GM21360 (cell line): ENCODE measurements around the gene UPK2.

ENCODE experiments used
- ATAC-seq: cut with Tn5 transposase; IDR thresholded peaks from one replicate; pipeline ENCODE4 v1.9.1; 2021; ENCODE audit warnings: mild to moderate bottlenecking, moderate library complexity; ENCODE audit not compliant: unreplicated experiment

Gene UPK2

DNA sequence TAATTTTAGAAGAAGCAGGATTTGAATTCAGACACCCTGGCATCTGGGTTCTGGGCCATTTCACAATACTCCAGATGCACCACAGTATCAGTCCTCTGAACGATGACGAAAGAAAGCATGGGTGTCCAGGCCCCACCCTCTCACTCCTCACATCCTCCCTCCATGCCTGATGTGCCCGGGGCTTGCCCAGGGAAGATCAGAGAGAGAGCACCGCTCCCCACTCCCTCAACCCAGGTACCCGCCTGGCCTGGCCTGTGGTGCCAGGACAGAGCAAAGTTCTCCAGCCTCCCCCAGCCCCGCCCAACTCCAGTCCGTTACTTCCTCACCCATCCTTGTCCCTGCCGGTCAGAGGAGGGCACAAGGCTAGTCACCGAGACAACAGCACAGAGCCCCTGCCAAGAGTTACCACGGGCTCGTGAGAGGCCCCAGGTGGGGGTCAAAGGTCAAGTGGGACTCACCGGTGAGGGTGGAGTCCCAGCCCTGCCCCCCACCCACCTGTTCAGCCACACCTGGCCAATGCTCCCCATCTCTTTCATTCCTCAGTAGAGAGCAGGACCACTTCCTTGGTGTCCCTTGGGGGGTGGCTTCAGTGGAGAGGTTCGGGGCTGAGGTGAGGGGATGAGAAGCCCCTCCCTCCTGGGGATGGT, 38.5 kb upstream of the UPK2 start:
- ATAC-seq, result no peak

DNA sequence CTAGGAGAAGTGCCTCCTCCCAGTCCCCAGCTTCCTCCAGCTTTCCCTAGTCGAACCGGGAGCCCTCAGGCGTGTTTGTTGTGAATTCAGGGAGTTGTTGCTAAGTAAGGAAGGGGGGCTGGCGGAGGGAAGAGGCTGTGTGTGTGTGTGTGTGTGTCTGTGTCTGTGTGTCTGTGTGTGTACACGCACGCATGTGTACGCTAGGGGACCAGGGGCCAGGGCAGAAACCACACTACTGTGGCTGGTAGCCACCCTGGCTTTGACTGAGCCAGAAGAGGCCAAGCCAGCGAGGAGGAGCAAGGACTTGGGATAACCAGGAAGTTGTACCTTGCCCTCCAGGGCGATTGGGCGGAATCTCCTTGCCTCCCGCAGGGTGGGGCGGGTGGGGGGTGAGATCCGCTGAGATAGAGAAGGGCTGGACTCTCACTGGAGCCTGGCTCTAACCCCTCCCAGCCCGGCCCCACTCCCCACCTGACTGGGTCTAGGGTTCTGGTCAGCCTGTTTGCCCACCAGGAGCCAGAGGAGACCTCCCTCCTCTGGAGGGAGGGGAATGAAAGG, 37.9 kb upstream of the UPK2 start:
- no peak for ATAC-seq

DNA sequence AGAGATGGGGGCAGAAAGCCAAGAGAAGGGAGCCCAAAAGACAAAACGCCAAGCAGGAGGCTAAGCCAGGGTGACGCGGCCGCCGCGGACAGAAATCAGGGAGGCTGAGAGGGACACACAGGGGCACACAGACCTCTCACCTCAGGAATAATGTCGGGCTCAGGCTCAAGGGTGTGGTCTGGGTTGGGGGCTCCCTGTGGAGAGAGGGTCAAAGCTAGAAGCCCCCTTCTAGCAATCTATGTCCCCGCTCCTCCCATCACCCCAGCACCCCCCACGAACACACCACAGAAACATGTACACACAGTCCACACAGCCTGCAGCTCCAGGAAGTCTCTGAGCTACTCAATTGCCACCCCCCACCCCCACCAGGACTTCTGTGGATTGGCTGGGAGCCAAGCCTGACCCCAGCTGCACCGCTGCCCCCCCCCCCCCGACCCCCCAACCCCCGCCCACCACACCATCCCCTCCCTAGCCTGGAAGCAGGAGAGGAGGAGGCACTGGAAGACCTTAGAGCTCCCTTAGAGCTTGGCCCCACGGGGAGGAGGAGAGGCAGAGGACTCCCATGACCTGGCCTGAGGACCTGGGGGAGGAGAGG, 37.3 kb upstream of the UPK2 start:
- ATAC-seq, result no peak

DNA sequence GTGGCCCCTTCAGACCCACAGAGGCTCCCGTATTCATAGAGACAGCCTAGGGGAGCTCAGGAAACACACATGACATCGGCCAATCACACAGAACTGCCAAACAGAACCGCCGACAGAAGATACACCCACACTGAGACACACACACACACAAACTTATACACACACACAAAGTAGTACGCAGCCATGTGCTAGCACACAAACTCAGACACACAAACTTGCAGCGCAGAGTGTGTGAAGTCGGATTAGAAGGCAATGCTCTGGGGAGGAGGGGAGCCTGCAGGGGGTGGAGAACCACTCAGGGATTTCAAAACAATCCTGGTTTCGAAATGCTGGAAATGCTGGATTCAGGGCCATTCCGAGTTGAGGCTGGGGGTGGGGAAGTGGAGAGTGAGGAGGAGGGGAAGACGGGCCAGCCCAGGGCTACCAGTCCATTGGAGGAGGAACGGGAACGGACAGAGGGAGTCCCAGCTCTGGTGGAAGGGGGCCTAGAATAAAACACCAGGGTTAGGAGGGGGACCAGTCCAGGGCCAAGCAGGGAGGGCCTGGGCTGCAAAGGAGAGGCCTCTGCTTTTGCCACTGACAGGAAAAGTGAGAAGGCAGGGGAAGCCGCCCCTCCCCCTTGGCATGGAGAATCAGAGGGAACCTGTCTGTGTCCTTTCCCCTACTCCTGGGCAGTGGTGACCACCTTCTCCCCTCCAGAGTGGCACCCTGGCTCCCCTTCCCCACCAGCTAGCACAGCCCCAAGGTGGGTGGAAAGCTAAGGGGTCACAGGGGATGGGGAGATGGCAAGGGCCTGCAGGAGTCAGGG, 34.8 kb upstream of the UPK2 start:
- ATAC-seq, result no peak

DNA sequence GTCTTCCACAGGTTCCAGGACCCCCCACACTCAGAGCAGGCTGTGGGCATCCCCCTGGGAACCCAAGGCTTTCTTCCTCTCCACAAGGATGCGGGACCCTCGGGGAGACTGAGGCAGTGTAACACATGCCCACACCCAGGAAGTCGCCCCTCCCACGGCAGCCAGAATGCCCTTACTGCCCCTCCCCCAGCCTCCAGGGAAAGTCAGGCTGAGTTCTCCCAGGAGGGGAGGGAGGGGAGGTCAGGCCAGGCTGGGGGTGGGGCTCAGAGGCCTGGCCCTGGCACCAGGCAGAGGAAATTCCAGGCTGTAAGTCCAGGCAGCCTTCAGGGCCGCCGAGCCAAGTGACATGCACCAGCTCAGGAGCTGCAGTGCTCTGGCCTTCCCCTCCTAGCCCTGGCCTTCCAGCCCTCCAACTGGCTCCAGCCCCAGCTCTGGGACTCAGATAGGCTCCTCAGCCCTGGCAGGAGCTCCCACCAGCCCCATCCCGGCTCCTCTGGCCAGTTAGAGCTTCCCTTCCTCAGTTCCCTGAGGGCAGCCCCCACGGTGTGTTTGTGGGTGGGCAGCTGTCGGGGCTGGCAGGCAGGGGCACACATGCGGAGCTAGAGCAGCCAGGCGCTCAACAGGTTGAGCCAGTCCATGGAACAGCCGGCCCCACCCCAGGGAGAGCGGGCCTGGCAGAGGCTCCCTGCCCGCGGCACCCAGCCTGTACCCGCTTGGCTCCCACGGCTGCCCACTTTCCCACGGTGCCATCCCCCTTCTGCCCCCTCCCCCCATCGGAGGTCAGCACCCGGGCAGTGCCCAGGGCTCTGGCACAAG, 34.0 kb upstream of the UPK2 start:
- no peak for ATAC-seq

DNA sequence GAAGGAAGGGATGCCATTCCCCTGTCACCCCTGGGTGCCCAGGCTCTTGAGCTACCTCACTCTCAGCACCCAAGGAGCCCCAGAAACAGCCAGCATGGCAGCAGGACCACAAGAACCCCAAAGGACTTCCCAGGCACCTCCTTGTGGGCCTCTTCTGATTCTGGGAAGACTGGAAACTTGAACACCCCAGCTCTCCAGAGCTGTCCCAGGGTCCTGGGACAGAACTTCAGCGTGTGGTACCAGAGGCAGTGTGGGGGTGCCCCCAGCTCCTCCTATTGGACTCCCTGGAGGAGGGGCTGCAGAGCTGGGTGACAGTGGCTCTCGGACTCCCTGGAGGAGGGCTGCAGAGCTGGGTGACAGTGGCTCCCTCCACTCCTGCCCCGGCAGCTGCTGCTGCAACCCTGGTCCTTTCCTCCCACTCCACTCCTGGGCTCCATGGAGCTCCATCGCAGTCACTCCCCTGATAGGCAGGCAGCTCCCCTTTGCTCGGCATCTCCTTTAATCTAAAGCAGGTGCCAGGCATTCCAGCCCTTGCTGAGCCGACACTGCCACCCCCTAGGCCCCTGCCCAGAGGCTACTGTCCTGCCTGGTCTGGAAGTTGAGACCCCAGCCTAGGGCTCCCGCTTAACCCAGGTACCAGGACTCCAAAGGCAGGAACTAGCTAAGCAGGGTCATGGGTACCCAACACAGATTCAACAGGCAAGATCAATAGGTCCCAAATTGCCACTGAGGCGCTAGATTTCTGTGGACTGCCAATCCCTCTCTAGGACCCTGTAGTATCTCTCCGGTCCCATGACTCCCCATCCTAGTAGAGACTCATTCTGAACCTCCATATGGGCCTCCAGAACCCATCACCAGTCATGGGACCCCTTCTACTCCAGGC, 33.1 kb upstream of the UPK2 start:
- ATAC-seq, result no peak

DNA sequence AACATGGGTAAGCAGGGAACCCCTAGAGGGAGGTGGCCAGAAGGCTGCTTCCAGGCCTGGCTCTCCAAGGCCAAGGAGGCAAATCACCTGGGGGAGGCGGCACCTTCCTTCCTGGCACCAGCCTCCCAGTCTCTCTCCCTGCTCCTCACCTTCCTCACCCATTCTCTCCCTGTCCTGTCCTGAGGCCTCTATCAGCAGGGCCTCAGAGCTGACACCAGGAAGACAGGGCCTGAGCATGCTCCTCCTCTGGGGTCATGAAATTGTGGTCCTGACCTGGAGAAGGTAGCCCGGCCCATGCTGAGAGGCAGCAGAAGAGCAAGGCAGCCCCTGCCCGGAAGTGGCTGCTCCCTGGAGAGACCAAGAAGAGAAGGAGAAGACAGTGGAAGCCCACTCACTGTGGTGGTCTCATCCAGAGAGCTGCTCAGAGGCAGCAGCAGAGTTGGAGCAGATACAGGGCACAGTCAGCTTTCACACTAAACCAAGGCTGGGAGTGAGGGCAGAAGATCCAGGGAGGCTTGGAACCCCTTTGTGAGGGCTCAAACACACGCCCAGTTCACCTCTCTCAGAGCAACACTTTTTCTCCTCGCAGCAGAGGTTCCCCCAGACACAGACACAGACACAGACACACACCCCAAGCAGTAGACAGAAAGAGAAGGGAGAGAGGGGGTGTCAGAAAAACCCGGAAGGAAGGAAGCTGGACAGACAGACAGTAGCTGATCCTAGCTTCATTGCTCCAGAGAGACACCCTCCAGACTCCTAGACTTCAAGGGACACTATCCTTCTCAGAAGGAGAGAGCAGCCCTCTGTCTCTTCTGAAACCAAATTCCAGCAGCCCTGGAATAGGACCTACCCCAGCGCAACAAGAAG, 32.1 kb upstream of the UPK2 start:
- ATAC-seq, result no peak

DNA sequence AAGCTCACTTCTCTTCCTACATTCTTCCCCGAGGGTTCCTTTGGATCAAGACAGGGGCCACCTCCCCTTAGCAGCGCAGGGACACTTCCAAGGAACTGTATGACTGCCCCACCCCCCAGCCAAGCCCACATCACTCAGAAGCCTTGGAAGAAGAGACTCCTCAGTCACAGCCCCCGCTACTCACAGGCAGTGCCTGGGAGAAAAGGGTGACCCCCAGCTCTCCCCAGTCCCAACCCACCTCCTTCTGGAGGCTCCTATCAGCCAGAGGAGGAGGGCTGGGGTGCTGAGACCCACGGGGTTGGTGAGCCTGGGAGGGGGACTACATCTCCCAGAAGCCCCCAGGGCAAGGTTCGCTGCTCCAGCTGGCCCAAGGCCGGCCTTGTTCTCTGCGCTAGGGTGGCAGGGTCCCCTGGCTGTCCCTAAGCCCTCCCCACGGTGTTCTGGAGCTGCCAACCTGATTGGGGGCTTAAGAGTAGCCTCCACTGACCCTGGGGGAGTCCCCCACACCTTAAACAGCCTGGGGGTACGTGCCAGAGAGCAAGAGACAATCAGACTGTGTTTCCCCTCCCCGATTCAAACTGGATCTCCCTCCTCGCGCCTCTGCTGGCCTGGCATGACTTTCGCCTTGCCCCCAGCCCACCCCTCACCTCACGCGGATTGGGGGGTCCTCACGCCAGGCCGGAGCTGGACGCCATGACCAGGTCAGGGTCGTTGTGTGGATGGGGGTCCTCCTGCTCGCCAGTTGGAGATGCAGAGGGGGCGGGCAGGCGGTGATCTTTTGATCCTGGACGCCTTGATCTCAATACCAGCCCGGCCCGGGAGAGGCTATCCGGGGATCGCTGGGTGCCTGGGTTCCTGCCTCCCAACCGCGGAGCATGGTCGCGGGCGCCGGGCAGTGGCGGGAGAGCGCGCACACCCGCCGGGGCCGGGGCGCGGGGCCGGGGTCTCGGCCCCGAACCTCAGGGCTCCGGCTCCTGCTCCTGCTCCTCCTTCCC, 31.2 kb upstream of the UPK2 start:
- ATAC-seq, result no peak

DNA sequence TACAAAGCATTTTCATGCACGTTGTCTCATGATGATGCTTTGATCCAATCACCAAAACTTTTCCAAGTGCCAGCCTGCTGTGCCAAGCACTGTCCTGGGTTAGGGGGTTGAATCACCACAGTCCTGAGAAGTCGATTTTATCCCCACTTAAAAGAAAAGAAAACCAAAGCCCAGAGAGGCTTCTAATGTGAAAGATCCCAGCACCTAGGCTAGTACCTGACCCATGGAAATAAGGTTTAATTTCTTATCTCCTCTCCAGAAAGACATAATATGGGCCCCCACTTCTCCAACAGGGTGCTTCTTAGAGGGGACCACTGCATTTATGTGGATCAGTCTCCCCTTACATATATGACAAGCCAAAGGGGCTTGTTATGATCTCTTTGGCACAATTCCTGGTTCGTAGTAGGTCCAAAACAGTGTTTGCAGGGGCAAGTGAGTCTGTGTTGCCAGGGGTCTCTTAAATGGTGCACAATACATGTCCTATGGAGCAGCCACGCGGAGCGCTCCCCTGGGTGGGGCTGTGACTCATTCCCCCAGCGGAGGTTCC, 28.5 kb upstream of the UPK2 start:
- no peak for ATAC-seq

DNA sequence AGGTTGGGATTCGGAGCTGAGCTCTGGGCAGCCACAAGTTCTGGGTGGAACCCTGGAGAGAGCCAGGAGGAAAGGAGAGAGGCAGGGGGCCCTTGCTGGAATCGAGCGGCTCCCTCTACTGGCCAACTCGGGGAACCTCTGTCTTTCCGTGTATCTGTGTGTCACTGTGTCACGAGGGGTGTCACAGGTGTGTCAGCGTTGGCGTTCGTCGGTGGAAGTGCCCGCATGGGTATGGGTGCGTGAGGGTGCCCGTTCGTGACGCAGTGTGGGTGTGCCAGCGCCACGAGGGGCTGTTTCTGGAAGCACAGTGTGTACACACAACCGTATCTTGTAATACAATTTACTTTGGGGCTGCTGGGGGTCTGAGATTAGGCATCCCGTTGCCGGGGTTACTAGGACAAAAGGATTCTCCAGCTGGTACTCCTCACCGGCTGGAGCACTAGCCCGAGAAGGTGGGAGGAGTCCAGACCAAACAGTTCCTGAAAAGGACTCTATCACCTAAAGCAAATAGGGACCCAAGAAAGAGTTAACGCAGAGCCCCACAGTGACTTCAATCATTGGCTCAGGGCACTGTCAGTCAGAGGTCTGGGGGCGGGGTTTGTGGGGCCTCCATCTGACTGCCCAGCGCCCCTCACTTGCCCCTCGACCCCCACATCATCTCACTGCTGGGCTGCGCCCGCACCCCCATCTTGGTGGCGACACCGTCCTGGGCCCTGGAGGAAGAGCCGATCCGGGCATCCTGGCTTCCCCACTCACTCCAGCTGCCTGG, 27.8 kb upstream of the UPK2 start:
- ATAC-seq, result peak; percentile 37

DNA sequence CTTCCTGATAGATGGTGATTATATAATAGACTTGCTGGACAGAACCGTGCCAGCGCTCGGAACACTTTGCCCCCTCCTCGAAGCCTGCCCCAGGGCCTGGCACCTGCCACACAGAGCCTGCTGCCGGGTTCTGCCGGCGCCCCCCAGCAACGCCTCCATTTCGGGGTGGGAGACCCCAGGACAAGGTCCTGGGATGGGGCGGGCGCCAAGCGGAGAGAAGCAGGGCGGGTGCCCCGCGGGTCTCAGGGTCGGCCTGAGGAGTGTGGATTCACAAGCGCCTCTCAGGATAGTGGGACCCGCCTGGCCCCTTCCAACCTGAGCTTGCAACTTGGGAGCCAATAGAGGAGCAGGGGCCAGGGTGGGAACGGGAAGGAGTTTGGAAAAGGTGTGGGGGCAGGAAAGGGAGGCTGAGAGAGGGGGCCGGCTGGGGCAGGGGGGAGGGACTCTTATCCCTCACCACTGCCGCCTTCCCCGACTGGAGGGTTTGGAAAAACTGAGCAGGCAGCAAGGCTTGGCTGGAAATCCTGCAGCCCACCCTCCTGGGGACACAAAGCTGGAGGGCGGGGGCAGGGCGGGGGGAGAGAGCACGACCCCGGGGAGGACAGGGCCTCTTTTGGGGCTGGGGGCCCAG, 27.1 kb upstream of the UPK2 start:
- ATAC-seq, result peak; percentile 3

DNA sequence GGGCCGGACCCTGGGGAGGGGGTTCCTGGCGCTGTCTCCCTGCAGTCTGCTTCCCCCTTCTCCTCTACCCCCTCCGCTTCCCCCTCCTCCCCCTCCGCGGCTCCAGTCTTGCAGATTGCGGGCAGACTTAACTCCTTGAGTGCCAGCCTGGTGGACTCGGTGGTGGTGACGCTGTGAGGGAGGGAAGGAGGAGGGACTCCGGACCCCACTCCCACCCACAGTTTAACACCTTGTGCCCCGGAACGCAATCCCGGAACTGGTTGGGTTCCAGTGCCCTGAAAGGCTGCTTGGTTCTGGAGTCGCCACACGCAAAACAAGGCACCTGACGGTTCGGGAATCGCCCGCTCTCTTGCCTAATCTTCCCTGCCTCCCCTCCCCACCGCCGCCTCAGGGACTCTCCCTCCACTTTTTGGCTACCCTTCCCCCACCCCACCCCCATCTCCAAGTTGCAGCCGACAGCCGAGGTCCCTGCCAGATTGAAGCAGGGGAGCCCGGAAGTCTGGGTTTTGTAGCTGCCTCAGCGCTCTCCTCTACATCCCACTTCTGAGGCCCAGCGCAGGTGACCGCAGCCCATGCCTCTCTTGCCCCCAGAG, 26.5 kb upstream of the UPK2 start:
- no peak for ATAC-seq

DNA sequence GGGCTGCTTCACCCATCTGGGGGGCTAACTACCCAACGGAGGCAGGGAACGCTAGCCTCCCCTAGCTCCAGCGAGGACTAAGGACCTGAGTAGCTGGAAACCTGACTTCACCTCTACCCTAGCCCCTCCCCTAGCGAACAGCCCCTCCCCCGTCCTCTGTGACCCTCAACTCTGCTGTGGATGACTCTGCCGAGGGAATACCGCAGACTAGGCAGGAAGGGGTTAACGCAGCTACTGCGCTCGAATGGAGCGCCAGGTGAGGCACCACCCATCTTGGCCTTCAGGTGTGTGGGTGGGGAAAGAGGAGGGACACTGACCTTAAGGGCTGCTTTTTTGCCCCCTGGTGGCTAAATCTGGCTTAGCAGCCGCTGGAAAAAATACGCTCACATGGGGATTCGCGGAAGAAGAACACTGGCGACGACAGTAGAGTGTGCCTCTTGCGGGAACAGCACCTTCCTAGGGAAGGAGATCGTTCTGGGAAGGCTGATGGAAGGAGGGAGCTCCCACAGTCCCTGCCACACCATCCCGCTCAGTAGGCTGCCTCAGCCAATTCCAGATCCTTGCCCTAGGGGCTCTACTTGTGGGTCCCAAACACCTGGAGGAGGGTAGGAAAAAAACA, 25.9 kb upstream of the UPK2 start:
- ATAC-seq, result no peak

DNA sequence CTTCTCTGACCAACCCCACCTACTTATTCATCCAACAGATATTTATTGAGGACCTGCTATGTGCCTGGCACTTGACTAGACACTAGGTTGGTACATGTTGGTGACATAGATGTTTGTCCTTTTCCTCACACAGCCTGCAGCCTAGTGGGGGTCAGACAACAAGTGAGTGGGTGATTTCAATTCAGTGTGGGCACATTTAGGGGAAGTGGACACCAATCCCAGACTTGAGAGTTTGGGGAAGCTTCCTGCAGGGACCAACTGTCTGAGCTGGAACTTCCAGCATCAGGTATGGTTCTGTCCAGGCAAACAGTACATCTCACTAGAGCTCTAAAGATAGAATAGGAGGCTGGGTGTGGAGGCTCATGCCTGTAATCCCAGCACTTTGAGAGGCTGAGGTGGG, 24.5 kb upstream of the UPK2 start:
- no peak for ATAC-seq

DNA sequence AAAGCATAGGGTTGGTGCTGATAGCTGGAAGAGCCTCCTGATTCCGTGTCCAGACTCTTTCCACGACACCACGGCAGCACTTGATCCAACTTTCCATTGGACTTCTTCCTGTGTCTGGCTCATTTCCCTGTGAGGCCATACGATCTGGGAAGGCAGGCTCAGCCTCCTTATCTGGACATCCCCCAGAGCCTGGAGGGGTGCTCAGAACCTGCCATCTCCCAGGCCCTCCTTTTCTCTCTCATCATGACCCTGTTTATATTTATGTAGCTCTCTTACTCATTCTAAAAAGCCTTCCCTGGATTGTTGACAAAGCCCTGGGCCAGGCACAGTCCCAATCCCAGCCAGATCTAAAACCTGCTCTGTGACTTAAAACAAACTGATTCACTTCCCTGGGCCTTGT, 22.6 kb upstream of the UPK2 start:
- ATAC-seq, result no peak

DNA sequence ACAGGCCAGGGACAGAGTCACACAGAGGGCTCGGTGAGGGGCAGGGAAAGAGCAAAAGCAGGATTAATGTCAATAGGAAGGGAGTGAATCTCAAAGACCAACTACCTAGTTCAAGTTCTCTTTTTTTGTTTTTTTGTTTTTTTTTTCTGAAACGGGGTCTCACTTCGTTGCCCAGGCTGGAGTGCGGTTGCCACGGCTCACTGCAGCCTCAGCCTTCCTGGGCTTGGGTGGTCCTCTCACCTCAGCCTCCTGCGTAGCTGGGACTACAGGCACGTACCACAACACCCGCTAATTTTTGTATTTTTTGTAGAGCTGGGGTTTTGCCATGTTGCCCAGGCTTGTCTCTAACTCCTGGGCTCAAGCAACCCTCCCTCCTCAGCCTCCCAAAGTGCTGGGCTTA, 20.7 kb upstream of the UPK2 start:
- ATAC-seq, result no peak
